Heart left ventricle (tissue), 13 donors: ENCODE data around the gene RBM26.

Experiments
- POLR2A ChIP-seq, 2 donors: fragments of 450-650 bp; IDR thresholded peaks; one replicate each; pipeline ENCODE4 v1.6.1; 2017; ENCODE audit warnings: antibody characterized with exemption in 2 of 2, mild to moderate bottlenecking in 2 of 2, moderate library complexity in 2 of 2
- TF ChIP-seq, protein P1 (sequence below), 12 donors: fragments of 200-600 bp; sonication (generic) in 4 of 12; IDR thresholded peaks; one replicate each; pipeline versions ENCODE4 v1.5.0 to v1.8.0; 2018 to 2022; ENCODE audit warnings: antibody characterized with exemption in 12 of 12, mild to moderate bottlenecking in 5 of 12
- donor health status: ischemic (EF 13 %, LVEDD 7.1; RV severe dilation, severe dysfunction).
- donor health status: DM: no; HTN: yes; CAD: no.
- donor health status: DM: no; HTN: no; CAD: no.
- donor health status: ischemic (EF 25% LVEDD 6.9; RV normal size, moderate dysfunction).
- donor health status: ischemic (EF 25% LVEDD 5.7; RV mildly dilated, moderate dysfunction).
- donor health status: ischemic (EF 35%, LVEDD 5.7; RV mildly dilated, moderate dysfunction).
- donor health status: nonischemic (EF 11% LVEDD 7.7; RV severe dilation, severe dysfunction).
- donor health status: DM: yes; HTN: yes; CAD: no.
- donor health status: PGD.
- donor health status: ischemic (EF 29% LVEDD 5.4; RV normal size, mild dysfunction).
- donor health status: nonischemic (EF 23%, LVEDD 6.1; RV moderate dilation, normal function).

DNA sequence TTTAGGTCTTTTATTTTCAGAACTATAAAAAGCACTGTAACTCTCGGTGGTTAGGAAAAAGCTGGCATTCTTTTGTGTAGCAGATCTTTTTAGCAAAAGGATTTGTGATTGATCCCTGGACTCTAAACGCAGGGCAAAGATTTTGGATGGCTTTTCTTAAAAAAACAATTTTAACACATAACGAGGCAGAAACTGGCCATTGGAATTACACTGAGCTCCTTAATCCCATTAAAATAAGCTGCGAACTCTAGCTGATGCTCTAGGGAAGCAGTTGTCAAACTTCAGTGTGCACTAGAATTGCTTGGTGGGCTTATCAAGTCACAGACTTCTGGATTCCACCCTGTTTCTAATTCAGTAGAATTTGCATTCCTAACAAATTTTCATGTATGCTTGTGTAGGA lies 41.1 kb upstream of the RBM26 start:
- no peak for TF ChIP-seq POLR2A (IDR thresholded peaks at IDR 0.05)
- TF ChIP-seq, protein P1, sequence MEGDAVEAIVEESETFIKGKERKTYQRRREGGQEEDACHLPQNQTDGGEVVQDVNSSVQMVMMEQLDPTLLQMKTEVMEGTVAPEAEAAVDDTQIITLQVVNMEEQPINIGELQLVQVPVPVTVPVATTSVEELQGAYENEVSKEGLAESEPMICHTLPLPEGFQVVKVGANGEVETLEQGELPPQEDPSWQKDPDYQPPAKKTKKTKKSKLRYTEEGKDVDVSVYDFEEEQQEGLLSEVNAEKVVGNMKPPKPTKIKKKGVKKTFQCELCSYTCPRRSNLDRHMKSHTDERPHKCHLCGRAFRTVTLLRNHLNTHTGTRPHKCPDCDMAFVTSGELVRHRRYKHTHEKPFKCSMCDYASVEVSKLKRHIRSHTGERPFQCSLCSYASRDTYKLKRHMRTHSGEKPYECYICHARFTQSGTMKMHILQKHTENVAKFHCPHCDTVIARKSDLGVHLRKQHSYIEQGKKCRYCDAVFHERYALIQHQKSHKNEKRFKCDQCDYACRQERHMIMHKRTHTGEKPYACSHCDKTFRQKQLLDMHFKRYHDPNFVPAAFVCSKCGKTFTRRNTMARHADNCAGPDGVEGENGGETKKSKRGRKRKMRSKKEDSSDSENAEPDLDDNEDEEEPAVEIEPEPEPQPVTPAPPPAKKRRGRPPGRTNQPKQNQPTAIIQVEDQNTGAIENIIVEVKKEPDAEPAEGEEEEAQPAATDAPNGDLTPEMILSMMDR (IDR thresholded peaks at IDR 0.05), result no peak
